GM19240 (cell line): ENCODE results near the gene CDKL2.

Experiments
- DNase-seq: peaks from one replicate; pipeline ENCODE4 v3.0.0; 2011; ENCODE audit warnings: low spot score; ENCODE audit not compliant: insufficient read length

The CDKL2 gene

GRCh38 chr4:75639124-75639695, 8.9 kb upstream of the CDKL2 start:
- no peak for DNase-seq

- DNase-seq, result no peak
Observed at GRCh38 chr4:75637827-75638226, 7.5 kb upstream of the CDKL2 start.

GRCh38 chr4:75637176-75637575, 6.8 kb upstream of the CDKL2 start:
- no peak for DNase-seq

GRCh38 chr4:75634951-75635350, 4.6 kb upstream of the CDKL2 start:
- DNase-seq, result no peak

- no peak for DNase-seq
Observed at GRCh38 chr4:75634281-75634680, 4.0 kb upstream of the CDKL2 start.

GRCh38 chr4:75633846-75634245, 3.5 kb upstream of the CDKL2 start:
- DNase-seq, result no peak

- DNase-seq, result no peak
Observed at GRCh38 chr4:75630937-75631329, 605 bp upstream of the CDKL2 start.

- DNase-seq, result no peak
Observed at GRCh38 chr4:75629239-75629638, 1.1 kb downstream of the CDKL2 start.

- DNase-seq, result no peak
Observed at GRCh38 chr4:75623026-75623425, 7.3 kb downstream of the CDKL2 start.

GRCh38 chr4:75621715-75622114, 8.6 kb downstream of the CDKL2 start:
- no peak for DNase-seq

- DNase-seq, result no peak
Observed at GRCh38 chr4:75612306-75612705, 18.0 kb downstream of the CDKL2 start.

- DNase-seq, result no peak
Observed at GRCh38 chr4:75605928-75606327, 24.4 kb downstream of the CDKL2 start.

GRCh38 chr4:75599647-75600046, 30.7 kb downstream of the CDKL2 start:
- no peak for DNase-seq

GRCh38 chr4:75598390-75598789, 31.9 kb downstream of the CDKL2 start:
- no peak for DNase-seq

GRCh38 chr4:75596061-75596460, 34.3 kb downstream of the CDKL2 start:
- DNase-seq, result no peak

GRCh38 chr4:75593393-75593792, 36.9 kb downstream of the CDKL2 start:
- no peak for DNase-seq

GRCh38 chr4:75584067-75584466, 46.3 kb downstream of the CDKL2 start:
- no peak for DNase-seq

GRCh38 chr4:75567725-75568124, 62.6 kb downstream of the CDKL2 start:
- DNase-seq, result no peak

GRCh38 chr4:75566911-75567310, 63.4 kb downstream of the CDKL2 start:
- no peak for DNase-seq

- DNase-seq, result no peak
Observed at GRCh38 chr4:75565481-75565880, 64.8 kb downstream of the CDKL2 start.

GRCh38 chr4:75564023-75564422, 66.3 kb downstream of the CDKL2 start:
- no peak for DNase-seq

- DNase-seq, result no peak
Observed at GRCh38 chr4:75561789-75562188, 68.5 kb downstream of the CDKL2 start.

GRCh38 chr4:75557696-75558095, 72.6 kb downstream of the CDKL2 start:
- DNase-seq, result no peak
